Measurements from ENCODE around the gene AP1AR. TPM values are rescaled to one million over a fixed set of nuclear protein-coding genes. Genes with fewer than 3 reads are reported as not detected.
"Not testable (repeated sequence)": the region's sequence is repeated elsewhere in the genome, so short reads cannot be mapped to it uniquely, and the experiment has no call there.

Gene AP1AR
- total RNA-seq, 1 experiment from 2014 or later, result 30.8 TPM

- H3K4me3 Mint-ChIP-seq (ENCODE audit: low read depth, unreplicated experiment), result no peak overlapping the region
- no TSS peak for BruUV-seq (replicated peaks)
- no peak for DNase-seq
- no peaks in the 10 kb centered on the region for H3K27me3 Mint-ChIP-seq (ENCODE audit: unreplicated experiment)
- H3K27ac Mint-ChIP-seq (ENCODE audit: unreplicated experiment), result no peak overlapping the region
- peaks cover 7% of the 10 kb centered on the region for H3K4me1 Mint-ChIP-seq (ENCODE audit: low read depth, unreplicated experiment)
- H3K9me3 Mint-ChIP-seq (ENCODE audit: low read depth, unreplicated experiment), result no peaks in the 10 kb centered on the region
- CTCF ChIA-PET, result no interaction called here
- no peak for TF ChIP-seq CTCF (IDR thresholded peaks at IDR 0.05; ENCODE audit: unreplicated experiment)
- intact Hi-C loops (cut with micrococcal nuclease; ENCODE audit: unreplicated experiment), result no loop called here
- H3K36me3 Mint-ChIP-seq (ENCODE audit: insufficient read depth, unreplicated experiment), result peaks cover 4% of the 10 kb centered on the region
These were observed 71.0 kb downstream of the AP1AR start for GRCh38 chr4:112302320-112303274.

GRCh38 chr4:112305477-112305876 lies 73.9 kb downstream of the AP1AR start:
- H3K27me3 Mint-ChIP-seq (ENCODE audit: unreplicated experiment); intact Hi-C loops (cut with micrococcal nuclease; ENCODE audit: unreplicated experiment); H3K4me3 Mint-ChIP-seq (ENCODE audit: low read depth, unreplicated experiment); CTCF ChIA-PET; H3K9me3 Mint-ChIP-seq (ENCODE audit: low read depth, unreplicated experiment); H3K4me1 Mint-ChIP-seq (ENCODE audit: low read depth, unreplicated experiment); DNase-seq; H3K27ac Mint-ChIP-seq (ENCODE audit: unreplicated experiment); H3K36me3 Mint-ChIP-seq (ENCODE audit: insufficient read depth, unreplicated experiment); BruUV-seq (replicated peaks): not testable (repeated sequence)

- CTCF ChIA-PET; H3K27me3 Mint-ChIP-seq (ENCODE audit: unreplicated experiment); H3K27ac Mint-ChIP-seq (ENCODE audit: unreplicated experiment); intact Hi-C loops (cut with micrococcal nuclease; ENCODE audit: unreplicated experiment); H3K9me3 Mint-ChIP-seq (ENCODE audit: low read depth, unreplicated experiment); H3K36me3 Mint-ChIP-seq (ENCODE audit: insufficient read depth, unreplicated experiment); DNase-seq; H3K4me3 Mint-ChIP-seq (ENCODE audit: low read depth, unreplicated experiment); BruUV-seq (replicated peaks); H3K4me1 Mint-ChIP-seq (ENCODE audit: low read depth, unreplicated experiment): not testable (repeated sequence)
These were observed 77.7 kb downstream of the AP1AR start for GRCh38 chr4:112309263-112309791.

- H3K27me3 Mint-ChIP-seq (ENCODE audit: unreplicated experiment), result no peaks in the 10 kb centered on the region
- DNase-seq, result no peak
These were observed 79.9 kb downstream of the AP1AR start for GRCh38 chr4:112311516-112311915.

More at GRCh38 chr4:112311516-112311915, 79.9 kb downstream of the AP1AR start:
- H3K9me3 Mint-ChIP-seq (ENCODE audit: low read depth, unreplicated experiment), result no peaks in the 10 kb centered on the region
- H3K36me3 Mint-ChIP-seq (ENCODE audit: insufficient read depth, unreplicated experiment), result no peaks in the 10 kb centered on the region
- no peak for TF ChIP-seq CTCF (IDR thresholded peaks at IDR 0.05; ENCODE audit: unreplicated experiment)
- CTCF ChIA-PET, result no interaction called here
- no peak overlapping the region for H3K4me3 Mint-ChIP-seq (ENCODE audit: low read depth, unreplicated experiment)
- H3K4me1 Mint-ChIP-seq (ENCODE audit: low read depth, unreplicated experiment), result no peaks in the 10 kb centered on the region
- H3K27ac Mint-ChIP-seq (ENCODE audit: unreplicated experiment), result no peak overlapping the region
- intact Hi-C loops (cut with micrococcal nuclease; ENCODE audit: unreplicated experiment), result no loop called here
- no TSS peak for BruUV-seq (replicated peaks)

Data from Calu3 (cell line).